HEK293 (cell line): ENCODE data around the gene TAL1.

Experiments
- CTCF ChIA-PET: fragments of 350-600 bp; formaldehyde crosslinking; extraction: SDS; loops from one replicate; lab custom pipeline; 2021; ENCODE audit warnings: antibody characterized with exemption; lab: Yijun Ruan, JAX
- POLR2A ChIA-PET: fragments of 300-600 bp; formaldehyde crosslinking; extraction: SDS; loops from one replicate; lab custom pipeline; 2020; ENCODE audit warnings: antibody characterized with exemption, inconsistent platforms; lab: Yijun Ruan, JAX
- H3K27ac ChIP-seq: fragments of 200-500 bp; sonication (Bioruptor generic); 2 replicates; pipeline ENCODE4 v1.5.1; 2014; ENCODE audit warnings: low read depth, low read length, control low read depth, inconsistent platforms; ENCODE audit errors: extremely low read depth
- H3K36me3 ChIP-seq, 2 experiments: fragments of 200-500 bp in 1 of 2; sonication (Bioruptor generic) in 1 of 2; 1 replicate in 1 of 2; 2 replicates in 1 of 2; pipeline ENCODE4 v1.5.1; 2014 to 2017; ENCODE audit warnings: inconsistent platforms in 2 of 2, low read length in 2 of 2; ENCODE audit not compliant: control insufficient read depth in 2 of 2, insufficient read depth in 1 of 2
- H3K4me1 ChIP-seq: fragments of 200-500 bp; sonication (Bioruptor generic); 2 replicates; pipeline ENCODE4 v1.5.1; 2014; ENCODE audit warnings: mild to moderate bottlenecking, low read length, inconsistent platforms; ENCODE audit not compliant: control insufficient read depth, insufficient read depth
- H3K4me3 ChIP-seq: 2 replicates; pipeline ENCODE4 v1.5.1; 2011; ENCODE audit warnings: low read depth, mild to moderate bottlenecking, control low read depth, low read length, moderate library complexity
- H3K9me3 ChIP-seq: fragments of 200-500 bp; sonication (Bioruptor generic); 2 replicates; pipeline ENCODE4 v1.5.1; 2014; ENCODE audit warnings: low read depth, low read length, inconsistent platforms; ENCODE audit not compliant: control insufficient read depth, insufficient read depth
- BCL11B ChIP-seq: fragments of 450-650 bp; formaldehyde crosslinking; IDR thresholded peaks from 2 replicates; pipeline ENCODE4 v1.5.1; 2016; ENCODE audit warnings: low read depth, missing biosample characterization, missing genetic modification characterization
- CTCF ChIP-seq: fragments of 450-650 bp; formaldehyde crosslinking; IDR thresholded peaks from 2 replicates; pipeline ENCODE4 v1.5.1; 2016; ENCODE audit warnings: missing biosample characterization, missing genetic modification characterization
- HOXA7 ChIP-seq: sonication (generic); formaldehyde crosslinking; IDR thresholded peaks from 2 replicates; pipeline ENCODE4 v1.8.1; 2022; ENCODE audit warnings: missing genetic modification reagents, borderline replicate concordance
- HOXD13 ChIP-seq: sonication (generic); formaldehyde crosslinking; IDR thresholded peaks from 2 replicates; pipeline ENCODE4 v1.8.0; 2022; ENCODE audit warnings: missing genetic modification reagents, borderline replicate concordance
- OSR2 ChIP-seq: fragments of 450-650 bp; formaldehyde crosslinking; IDR thresholded peaks from 2 replicates; pipeline ENCODE4 v1.5.1; 2016; ENCODE audit warnings: missing biosample characterization, missing genetic modification characterization
- PRDM1 ChIP-seq: fragments of 450-650 bp; formaldehyde crosslinking; IDR thresholded peaks from 2 replicates; pipeline ENCODE4; 2016; ENCODE audit warnings: missing biosample characterization, missing genetic modification characterization
- SP7 ChIP-seq: fragments of 450-650 bp; formaldehyde crosslinking; IDR thresholded peaks from 2 replicates; pipeline ENCODE4 v1.5.1; 2016; ENCODE audit warnings: missing biosample characterization, missing genetic modification characterization
- TCF7L2 ChIP-seq: IDR thresholded peaks from 2 replicates; pipeline ENCODE4 v1.6.1; 2011; ENCODE audit warnings: low read depth, mild to moderate bottlenecking, inconsistent platforms, low read length, moderate library complexity, borderline replicate concordance
- WT1 ChIP-seq: fragments of 450-650 bp; formaldehyde crosslinking; IDR thresholded peaks from 2 replicates; pipeline ENCODE4 v1.5.1; 2016; ENCODE audit warnings: missing biosample characterization, missing genetic modification characterization
- ZBTB17 ChIP-seq: fragments of 450-650 bp; formaldehyde crosslinking; IDR thresholded peaks from 2 replicates; pipeline ENCODE4 v1.5.1; 2016; ENCODE audit warnings: missing biosample characterization, missing genetic modification characterization
- ZNF16 ChIP-seq: fragments of 450-650 bp; formaldehyde crosslinking; IDR thresholded peaks from 2 replicates; pipeline ENCODE4 v1.5.1; 2016; ENCODE audit warnings: low read depth, missing biosample characterization, missing genetic modification characterization
- ZNF2 ChIP-seq: fragments of 450-650 bp; formaldehyde crosslinking; IDR thresholded peaks from 2 replicates; pipeline ENCODE4 v1.5.1; 2016; ENCODE audit warnings: missing biosample characterization, missing genetic modification characterization
- ZNF24 ChIP-seq: fragments of 450-650 bp; formaldehyde crosslinking; IDR thresholded peaks from 2 replicates; pipeline ENCODE4 v1.5.1; 2016; ENCODE audit warnings: missing biosample characterization, missing genetic modification characterization
- ZNF248 ChIP-seq: fragments of 450-650 bp; formaldehyde crosslinking; IDR thresholded peaks from 2 replicates; pipeline ENCODE4 v1.5.1; 2017; ENCODE audit warnings: missing biosample characterization, missing genetic modification characterization
- ZNF341 ChIP-seq: fragments of 450-650 bp; formaldehyde crosslinking; IDR thresholded peaks from 2 replicates; pipeline ENCODE4; 2016; ENCODE audit warnings: low read depth, missing biosample characterization, missing genetic modification characterization
- ZNF366 ChIP-seq: fragments of 450-650 bp; formaldehyde crosslinking; conservative IDR thresholded peaks from 2 replicates; pipeline ENCODE4 v1.5.1; 2016; ENCODE audit warnings: missing biosample characterization, missing genetic modification characterization
- ZNF394 ChIP-seq: fragments of 450-650 bp; formaldehyde crosslinking; IDR thresholded peaks from 2 replicates; pipeline ENCODE4 v1.5.1; 2016; ENCODE audit warnings: missing biosample characterization, missing genetic modification characterization, mild to moderate bottlenecking, moderate library complexity, borderline replicate concordance
- ZNF423 ChIP-seq: fragments of 450-650 bp; formaldehyde crosslinking; IDR thresholded peaks from 2 replicates; pipeline ENCODE4 v1.5.1; 2016; ENCODE audit warnings: missing biosample characterization, missing genetic modification characterization
- ZNF488 ChIP-seq: fragments of 450-650 bp; formaldehyde crosslinking; IDR thresholded peaks from 2 replicates; pipeline ENCODE4 v1.5.1; 2016; ENCODE audit warnings: missing biosample characterization, missing genetic modification characterization
- ZNF501 ChIP-seq: fragments of 450-650 bp; formaldehyde crosslinking; IDR thresholded peaks from 2 replicates; pipeline ENCODE4 v1.5.1; 2016; ENCODE audit warnings: missing biosample characterization, missing genetic modification characterization
- ZNF544 ChIP-seq: fragments of 450-650 bp; formaldehyde crosslinking; IDR thresholded peaks from 2 replicates; pipeline ENCODE4 v1.5.0; 2017; ENCODE audit warnings: missing biosample characterization, missing genetic modification characterization
- ZNF558 ChIP-seq: fragments of 450-650 bp; formaldehyde crosslinking; IDR thresholded peaks from 2 replicates; pipeline ENCODE4 v1.5.1; 2016; ENCODE audit warnings: missing biosample characterization, missing genetic modification characterization
- ZNF561 ChIP-seq: fragments of 450-650 bp; IDR thresholded peaks from 2 replicates; pipeline ENCODE4 v1.5.1; 2018; ENCODE audit warnings: missing biosample characterization, missing genetic modification characterization, borderline replicate concordance
- ZNF600 ChIP-seq: fragments of 450-650 bp; formaldehyde crosslinking; IDR thresholded peaks from 2 replicates; pipeline ENCODE4 v1.5.1; 2016; ENCODE audit warnings: missing biosample characterization, missing genetic modification characterization
- ZNF623 ChIP-seq: fragments of 450-650 bp; formaldehyde crosslinking; IDR thresholded peaks from 2 replicates; pipeline ENCODE4 v1.5.1; 2016; ENCODE audit warnings: missing biosample characterization, missing genetic modification characterization
- ZNF654 ChIP-seq: fragments of 450-650 bp; formaldehyde crosslinking; IDR thresholded peaks from 2 replicates; pipeline ENCODE4 v1.5.1; 2016; ENCODE audit warnings: low read depth, missing biosample characterization, missing genetic modification characterization
- ZNF664 ChIP-seq: fragments of 450-650 bp; formaldehyde crosslinking; IDR thresholded peaks from 2 replicates; pipeline ENCODE4 v1.5.1; 2016; ENCODE audit warnings: missing biosample characterization, missing genetic modification characterization
- ZNF776 ChIP-seq: fragments of 450-650 bp; formaldehyde crosslinking; IDR thresholded peaks from 2 replicates; pipeline ENCODE4 v1.5.0; 2017; ENCODE audit warnings: missing biosample characterization, missing genetic modification characterization, borderline replicate concordance
- ZNF837 ChIP-seq: fragments of 450-650 bp; formaldehyde crosslinking; IDR thresholded peaks from 2 replicates; pipeline ENCODE4 v1.5.1; 2016; ENCODE audit warnings: missing biosample characterization, missing genetic modification characterization
- ZSCAN16 ChIP-seq: fragments of 450-650 bp; formaldehyde crosslinking; IDR thresholded peaks from 2 replicates; pipeline ENCODE4 v1.5.1; 2016; ENCODE audit warnings: missing biosample characterization, missing genetic modification characterization
- TF ChIP-seq, protein P1 (sequence below): fragments of 450-650 bp; formaldehyde crosslinking; IDR thresholded peaks from 2 replicates; pipeline ENCODE4 v1.5.1; 2016; ENCODE audit warnings: missing biosample characterization, missing genetic modification characterization
- TF ChIP-seq, protein P2 (sequence below): sonication (generic); formaldehyde crosslinking; IDR thresholded peaks from 2 replicates; pipeline ENCODE4 v1.8.1; 2022; ENCODE audit warnings: mild to moderate bottlenecking, moderate library complexity, missing genetic modification reagents
- TF ChIP-seq, protein P3 (sequence below): fragments of 450-650 bp; formaldehyde crosslinking; IDR thresholded peaks from 2 replicates; pipeline ENCODE4 v1.5.1; 2016; ENCODE audit warnings: missing biosample characterization, missing genetic modification characterization

The TAL1 gene

DNA sequence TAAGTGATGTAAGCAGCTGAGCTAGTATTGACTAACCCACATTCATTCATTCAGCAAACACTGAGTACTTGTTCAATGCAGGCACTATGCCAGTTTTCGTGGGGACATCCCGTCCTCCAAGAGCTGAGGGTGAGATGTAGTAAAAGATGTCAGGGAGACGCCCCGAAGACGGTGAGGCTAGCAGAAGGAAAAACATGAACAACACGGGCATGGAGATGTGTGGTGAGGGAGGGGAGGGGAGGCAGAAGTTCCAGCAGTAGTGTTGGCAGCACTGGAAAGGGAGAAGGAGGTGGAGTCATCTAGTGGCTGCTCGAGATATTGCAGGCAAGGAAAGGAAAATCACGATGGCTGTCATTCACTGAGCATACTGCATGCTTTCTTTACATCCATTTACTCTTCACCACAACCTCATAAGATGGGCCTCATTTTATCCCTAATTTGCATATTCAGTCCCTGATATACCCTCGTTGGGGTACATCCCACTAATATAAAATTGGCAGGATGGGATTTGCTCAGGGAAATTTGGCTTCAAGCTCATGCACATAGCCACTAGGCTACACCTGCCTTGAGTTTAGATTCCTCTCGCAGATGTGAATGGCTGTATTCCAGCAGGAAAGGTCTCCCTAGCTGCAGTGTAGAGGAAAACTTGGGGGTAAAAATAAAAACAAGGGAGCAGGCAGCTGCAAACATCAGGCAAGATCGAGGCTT is 56.6 kb downstream of the TAL1 start:
- Histone ChIP-seq H3K4me1 (no peaks in the 10 kb centered on the region), H3K9me3 (no peaks in the 10 kb centered on the region), H3K36me3 (no peaks in the 10 kb centered on the region), H3K4me3 (no peak overlapping the region), H3K27ac (no peak overlapping the region)
- ChIA-PET CTCF (interaction anchor here (0.6 to 2.2 kb wide), 26 partner anchors 11 to 757 kb away, joined by 3 to 19 read pairs (median 4); no protein-coding TSS in a partner anchor), POLR2A (no interaction called here)
- TF ChIP-seq ZNF654 (peak; percentile 92), ZNF2 (tag by site-specific recombination) (peak; percentile 81), OSR2 (tag by site-specific recombination) (no peak), CTCF (tag by site-specific recombination) (peak; percentile 97), ZNF488 (tag by site-specific recombination) (no peak), HOXD13 (CRISPR knock-in tag) (no peak), ZNF837 (no peak), ZSCAN16 (tag by site-specific recombination) (no peak), ZNF501 (tag by site-specific recombination) (no peak), ZNF600 (tag by site-specific recombination) (0 out of 2 replicates have a peak, but pooled peaks have one; percentile 36), HOXA7 (CRISPR knock-in tag) (no peak), ZNF558 (no peak), BCL11B (no peak), ZNF664 (tag by site-specific recombination) (no peak), ZBTB17 (tag by site-specific recombination) (peak; percentile 49; the same call in 1 of the 2 replicates), ZNF248 (no peak), ZNF394 (0 out of 2 replicates have a peak, but pooled peaks have one; percentile 16), ZNF341 (tag by site-specific recombination) (peak; percentile 77), WT1 (0 out of 2 replicates have a peak, but pooled peaks have one; percentile 9), PRDM1 (tag by site-specific recombination) (peak; percentile 74), ZNF16 (tag by site-specific recombination) (no peak), ZNF776 (tag by site-specific recombination) (no peak), ZNF366 (peak; percentile 77), TCF7L2 (no peak), ZNF623 (tag by site-specific recombination) (no peak), ZNF24 (tag by site-specific recombination) (peak; percentile 96), ZNF561 (no peak), ZNF544 (tag by site-specific recombination) (no peak), ZNF423 (no peak), SP7 (tag by site-specific recombination) (no peak)
- TF ChIP-seq, protein P1, sequence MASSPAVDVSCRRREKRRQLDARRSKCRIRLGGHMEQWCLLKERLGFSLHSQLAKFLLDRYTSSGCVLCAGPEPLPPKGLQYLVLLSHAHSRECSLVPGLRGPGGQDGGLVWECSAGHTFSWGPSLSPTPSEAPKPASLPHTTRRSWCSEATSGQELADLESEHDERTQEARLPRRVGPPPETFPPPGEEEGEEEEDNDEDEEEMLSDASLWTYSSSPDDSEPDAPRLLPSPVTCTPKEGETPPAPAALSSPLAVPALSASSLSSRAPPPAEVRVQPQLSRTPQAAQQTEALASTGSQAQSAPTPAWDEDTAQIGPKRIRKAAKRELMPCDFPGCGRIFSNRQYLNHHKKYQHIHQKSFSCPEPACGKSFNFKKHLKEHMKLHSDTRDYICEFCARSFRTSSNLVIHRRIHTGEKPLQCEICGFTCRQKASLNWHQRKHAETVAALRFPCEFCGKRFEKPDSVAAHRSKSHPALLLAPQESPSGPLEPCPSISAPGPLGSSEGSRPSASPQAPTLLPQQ (tag by site-specific recombination), result peak; percentile 35; the same call in 1 of the 2 replicates
- TF ChIP-seq, protein P2, sequence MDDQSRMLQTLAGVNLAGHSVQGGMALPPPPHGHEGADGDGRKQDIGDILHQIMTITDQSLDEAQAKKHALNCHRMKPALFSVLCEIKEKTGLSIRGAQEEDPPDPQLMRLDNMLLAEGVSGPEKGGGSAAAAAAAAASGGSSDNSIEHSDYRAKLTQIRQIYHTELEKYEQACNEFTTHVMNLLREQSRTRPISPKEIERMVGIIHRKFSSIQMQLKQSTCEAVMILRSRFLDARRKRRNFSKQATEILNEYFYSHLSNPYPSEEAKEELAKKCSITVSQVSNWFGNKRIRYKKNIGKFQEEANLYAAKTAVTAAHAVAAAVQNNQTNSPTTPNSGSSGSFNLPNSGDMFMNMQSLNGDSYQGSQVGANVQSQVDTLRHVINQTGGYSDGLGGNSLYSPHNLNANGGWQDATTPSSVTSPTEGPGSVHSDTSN, result no peak
- TF ChIP-seq, protein P3, sequence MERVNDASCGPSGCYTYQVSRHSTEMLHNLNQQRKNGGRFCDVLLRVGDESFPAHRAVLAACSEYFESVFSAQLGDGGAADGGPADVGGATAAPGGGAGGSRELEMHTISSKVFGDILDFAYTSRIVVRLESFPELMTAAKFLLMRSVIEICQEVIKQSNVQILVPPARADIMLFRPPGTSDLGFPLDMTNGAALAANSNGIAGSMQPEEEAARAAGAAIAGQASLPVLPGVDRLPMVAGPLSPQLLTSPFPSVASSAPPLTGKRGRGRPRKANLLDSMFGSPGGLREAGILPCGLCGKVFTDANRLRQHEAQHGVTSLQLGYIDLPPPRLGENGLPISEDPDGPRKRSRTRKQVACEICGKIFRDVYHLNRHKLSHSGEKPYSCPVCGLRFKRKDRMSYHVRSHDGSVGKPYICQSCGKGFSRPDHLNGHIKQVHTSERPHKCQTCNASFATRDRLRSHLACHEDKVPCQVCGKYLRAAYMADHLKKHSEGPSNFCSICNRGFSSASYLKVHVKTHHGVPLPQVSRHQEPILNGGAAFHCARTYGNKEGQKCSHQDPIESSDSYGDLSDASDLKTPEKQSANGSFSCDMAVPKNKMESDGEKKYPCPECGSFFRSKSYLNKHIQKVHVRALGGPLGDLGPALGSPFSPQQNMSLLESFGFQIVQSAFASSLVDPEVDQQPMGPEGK, result peak; percentile 58; the same call in 1 of the 2 replicates
